UCSD-AML1 (cell line): ENCODE measurements around the gene SPINT2.

Experiments used
- DNase-seq: peaks from one replicate; lab custom pipeline; 2025; ENCODE audit not compliant: unreplicated experiment; lab: John Stamatoyannopoulos, UW

The SPINT2 gene

DNA sequence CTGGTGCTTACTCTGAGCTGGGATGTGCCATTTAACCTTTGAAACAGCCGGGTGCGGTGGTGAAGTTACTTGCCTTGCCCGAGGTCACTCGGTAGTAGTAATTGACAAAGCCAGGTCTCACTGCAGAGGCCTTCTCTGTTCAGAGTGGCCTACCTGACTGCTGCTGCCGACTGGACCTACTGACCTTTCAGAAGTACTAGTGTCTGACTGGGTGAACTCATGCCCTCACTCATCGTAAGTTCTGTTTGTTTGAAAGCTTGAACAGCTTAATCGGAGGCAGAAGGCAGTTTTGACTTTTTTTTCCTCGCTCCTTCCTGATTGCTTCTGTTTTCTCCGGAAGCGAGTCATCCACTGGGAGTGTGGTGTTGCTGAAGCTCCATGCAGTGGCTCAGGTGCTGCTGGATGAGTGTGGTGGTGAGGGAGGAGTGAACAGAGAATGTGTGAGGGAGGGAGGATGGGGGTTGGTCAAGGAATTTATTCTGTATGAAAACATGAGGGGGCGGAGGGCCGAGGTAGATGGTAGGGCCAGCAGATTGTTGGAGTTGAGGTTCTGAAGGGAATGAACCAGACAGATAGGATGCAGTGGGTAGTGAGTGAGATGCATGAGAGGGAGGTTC is 2.7 kb downstream of the SPINT2 start:
- DNase-seq: no peak

DNA sequence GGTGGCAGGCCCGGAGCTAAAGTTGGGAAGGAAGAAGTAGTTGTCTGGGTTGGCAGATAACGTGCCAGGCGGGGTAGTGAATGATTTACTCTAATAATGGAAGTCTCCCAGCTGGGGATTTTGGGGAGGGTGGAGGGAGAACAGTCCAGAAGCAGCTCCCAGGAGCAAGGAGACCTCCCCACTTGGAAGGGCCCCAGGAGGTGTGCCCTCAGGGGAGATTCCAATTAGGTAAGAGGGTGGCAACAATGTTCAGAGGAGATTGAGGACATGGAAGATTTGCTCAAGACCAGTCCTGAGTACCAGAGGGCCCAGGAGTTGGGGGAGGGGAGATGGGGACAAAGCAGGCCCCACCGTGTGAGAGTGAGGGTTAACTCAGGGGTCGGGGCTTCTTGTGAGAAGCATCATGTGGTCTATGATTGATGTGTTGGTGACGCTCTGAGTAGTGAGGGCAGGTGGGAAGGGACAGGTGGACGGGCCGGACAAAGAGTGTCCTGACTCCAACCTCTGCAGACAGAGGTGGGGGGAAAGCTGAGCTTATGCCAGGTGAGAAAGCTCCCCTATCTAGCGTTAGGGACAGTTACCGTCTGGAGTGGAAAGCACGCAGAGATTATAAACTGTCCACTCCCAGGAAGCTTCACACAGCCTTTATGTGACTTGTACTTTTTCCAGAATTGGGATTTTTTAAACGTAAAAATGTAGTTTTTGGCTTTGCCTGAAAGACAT is 3.5 kb downstream of the SPINT2 start:
- no peak for DNase-seq

DNA sequence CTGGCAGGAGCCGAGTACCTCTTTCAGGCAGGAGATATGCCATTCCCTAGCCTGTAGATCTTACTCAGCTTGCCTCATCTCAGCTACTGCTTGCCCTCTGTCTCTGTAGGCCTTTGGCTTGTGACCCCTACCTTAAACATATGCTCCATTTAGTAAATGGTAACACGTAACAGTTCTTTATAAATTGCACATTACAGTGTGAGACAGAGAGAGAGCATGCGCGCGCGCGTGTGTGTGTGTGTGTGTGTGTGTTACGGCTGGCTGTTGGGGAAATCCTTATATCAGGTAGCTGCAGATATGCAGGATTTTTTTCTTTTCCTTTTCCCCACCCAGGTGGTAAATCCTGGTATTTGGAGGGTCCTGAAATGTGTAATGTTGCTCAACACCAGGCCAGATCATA is 4.2 kb downstream of the SPINT2 start:
- no peak for DNase-seq

DNA sequence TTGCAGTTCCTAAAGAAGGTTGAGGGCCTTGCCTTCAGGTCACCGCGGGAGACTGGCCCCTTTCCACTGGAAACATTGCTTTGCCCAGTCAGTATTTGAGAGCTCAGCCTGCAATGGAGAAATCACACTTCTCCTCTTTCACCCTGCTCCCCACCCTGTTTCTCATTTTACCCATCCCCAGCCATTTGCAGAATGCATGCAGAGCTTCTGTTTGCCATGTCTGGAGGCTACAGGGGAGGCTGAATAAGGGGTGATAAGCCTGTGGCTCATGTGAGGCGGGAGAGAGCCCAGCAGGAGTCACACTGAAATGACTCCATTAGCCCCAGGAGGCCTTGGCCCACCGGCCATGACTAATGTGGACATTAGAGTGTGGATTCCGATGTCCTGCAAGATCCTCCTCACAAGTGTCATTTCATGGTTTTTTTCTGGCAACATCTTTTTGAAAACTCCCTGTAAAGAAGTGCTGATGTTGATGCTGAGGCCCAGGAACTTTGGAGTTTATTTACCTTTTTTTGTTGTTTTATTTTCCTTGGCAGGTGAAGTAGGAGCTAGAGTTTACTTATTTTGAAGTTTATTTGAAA is 6.3 kb downstream of the SPINT2 start:
- DNase-seq: no peak

DNA sequence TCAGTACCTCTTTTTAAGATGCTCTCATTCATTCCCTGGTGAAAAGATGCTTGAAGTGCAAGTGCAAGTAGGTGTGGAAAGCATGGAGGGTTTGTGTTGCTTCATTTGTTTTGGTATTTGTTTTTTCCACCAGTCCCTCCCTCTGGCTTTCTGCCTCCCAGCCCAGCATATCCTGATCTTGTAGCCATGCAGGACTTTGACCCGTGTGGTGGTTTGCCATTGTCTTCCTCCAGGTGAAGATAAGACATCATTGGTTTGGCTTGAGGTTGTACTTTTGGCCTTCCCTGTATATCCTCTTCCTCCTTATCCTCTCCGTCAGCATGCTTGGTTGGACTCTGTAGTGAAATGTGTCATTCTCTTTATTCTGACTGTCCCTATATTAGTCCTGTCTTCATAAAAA is 9.1 kb downstream of the SPINT2 start:
- no peak for DNase-seq

DNA sequence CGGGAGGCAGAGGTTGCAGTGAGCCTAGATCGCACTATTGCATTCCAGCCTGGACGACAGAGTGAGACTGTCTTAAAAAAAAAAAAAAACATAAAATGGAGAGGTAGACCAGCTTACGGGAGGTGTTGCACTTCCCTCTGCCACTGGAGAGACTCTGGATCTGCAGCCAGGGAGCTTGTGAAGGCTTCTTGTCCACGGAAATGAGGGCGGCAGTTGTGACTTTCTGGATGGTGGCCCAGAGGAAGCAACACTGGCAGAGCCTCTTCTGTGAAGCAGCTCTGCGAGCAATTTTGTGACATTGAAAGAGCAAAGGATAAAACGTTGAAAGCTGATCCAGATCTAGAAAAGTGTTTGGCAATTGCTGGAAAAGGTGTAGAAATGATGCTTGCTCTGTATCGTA is 10.4 kb downstream of the SPINT2 start:
- DNase-seq: no peak

DNA sequence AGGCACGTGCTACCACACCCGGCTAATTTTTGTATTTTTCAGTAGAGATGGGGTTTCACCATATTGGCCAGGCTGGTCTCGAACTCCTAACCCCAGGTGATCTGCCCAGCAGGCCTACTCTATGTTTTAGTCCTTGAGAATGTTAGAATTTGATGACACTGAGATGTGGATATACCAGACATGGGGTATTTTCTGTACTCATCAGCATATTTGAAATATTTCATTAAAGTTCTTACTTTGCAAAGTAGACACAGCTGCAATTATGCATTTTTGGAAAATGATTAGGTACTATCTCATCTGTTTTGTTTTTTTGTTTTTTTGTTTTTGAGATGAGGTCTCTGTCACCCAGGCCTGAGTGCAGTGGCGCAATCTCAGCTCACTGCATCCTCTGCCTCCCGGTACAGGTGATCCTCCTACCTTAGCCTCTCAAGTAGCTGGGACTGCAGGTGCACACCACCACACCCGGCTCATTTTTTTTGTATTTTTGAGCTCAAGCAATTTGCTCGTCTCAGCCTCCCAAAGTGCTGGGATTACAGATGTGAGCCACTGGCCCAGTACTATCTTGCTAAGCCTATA is 12.7 kb downstream of the SPINT2 start:
- no peak for DNase-seq

DNA sequence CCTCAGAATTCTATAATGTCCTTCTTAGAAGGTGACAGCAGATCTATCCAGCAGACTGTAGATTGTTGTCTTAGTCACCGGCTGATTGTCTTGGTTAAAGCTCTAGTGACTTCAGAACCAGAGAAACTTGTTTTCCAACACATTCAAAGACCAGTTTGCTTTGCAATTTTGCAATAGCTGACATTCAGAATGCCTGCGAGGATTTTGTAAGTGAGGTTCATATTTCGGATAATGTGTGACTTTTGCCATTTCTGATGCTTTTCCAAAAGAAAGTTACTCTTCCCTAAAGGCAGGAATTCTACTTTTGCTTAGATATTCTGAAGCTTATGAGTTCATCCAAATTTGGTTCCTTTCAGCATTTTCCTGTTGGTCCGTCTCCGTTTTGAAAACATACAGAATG is 13.2 kb downstream of the SPINT2 start:
- no peak for DNase-seq

DNA sequence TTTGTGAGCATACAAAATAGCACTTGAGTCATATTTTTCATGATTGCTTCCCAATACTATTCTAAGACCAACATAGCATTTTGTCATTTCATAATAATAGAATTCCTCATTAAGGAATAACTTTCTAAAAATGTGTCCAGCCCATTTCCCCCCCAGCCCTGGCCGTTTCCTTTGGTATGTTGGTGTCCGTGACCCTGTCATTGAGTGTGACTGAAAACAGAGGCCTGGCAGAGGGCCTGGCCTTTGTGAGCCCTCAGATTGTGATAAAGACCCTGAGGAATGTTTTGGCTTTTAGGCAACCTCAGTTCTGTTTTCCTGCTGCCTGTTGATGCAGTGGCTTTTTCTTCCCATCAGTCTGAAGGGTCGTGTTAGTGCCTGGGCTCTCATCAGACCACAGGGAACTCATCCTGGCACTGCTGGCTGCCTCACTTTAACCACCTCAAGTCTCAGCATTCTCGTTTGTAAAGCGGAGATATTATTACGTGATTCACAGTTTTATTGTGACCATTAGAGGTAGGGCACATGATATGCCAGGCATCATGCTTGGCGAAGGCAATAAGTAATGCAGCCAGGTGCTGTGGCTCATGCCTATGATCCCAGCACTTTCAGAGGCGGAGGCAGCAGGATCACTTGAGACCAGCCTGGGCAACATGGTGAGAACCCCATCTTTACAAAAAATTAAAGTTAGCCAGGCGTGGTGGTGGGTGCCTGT is 13.8 kb downstream of the SPINT2 start:
- no peak for DNase-seq

DNA sequence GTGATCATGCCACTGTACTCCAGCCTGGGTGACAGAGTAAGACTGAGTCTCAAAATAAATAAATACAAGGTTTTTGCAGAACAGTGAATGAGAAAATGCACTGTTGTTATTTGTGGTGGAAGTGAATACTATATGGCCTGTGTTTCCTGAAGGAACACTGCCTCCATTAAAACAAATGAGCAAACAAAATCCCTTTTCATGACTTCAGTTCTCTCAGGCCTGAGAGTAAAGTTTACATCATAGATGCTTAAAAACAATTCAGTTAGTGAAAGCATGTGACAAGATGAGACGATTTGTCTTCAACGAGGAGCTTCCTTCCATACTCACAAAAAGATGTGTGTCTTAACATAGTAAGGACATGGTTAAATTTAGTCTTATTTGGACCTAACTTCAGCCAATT is 14.4 kb downstream of the SPINT2 start:
- DNase-seq: no peak

DNA sequence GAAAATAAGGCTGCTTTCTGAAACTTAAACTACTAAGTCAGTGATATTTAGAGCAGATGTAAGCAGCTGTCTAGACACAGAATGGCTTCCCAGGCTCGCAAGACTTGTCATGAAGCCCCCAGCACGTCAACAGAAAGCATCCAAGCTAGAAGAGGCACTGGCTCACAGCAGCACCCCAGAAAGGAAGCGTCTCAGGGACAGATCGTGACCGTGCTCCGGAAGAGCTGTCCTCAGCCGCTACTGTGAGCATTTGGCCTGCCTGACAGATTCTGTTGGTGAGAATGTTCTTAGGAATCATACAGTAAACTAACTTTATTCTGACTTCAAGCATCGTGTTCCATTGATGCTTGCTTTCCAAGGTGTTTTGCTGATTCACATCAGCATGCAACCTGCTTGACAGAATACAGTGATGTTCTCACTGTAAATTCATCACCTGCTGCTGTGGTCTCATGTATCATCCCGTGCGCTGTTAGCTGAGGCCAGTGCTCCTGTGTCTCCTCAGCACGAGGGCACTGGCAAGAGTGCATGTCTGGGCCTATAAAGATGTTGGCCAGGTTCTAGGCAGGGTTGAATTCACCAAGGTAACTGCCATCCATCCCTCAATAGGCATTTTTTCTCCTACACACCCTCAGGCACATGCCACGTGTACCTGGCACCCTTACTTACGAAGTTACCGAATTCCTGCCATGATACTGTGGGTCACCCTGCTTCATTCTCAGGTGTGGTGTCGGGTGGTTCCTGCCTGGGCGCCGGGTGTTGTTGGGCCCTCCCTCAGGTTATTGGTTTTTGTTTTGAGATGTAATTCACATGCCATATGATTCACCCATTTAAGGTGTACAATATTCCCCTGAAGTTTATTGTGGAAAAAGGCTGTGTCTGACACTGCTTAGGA is 15.9 kb downstream of the SPINT2 start:
- no peak for DNase-seq

DNA sequence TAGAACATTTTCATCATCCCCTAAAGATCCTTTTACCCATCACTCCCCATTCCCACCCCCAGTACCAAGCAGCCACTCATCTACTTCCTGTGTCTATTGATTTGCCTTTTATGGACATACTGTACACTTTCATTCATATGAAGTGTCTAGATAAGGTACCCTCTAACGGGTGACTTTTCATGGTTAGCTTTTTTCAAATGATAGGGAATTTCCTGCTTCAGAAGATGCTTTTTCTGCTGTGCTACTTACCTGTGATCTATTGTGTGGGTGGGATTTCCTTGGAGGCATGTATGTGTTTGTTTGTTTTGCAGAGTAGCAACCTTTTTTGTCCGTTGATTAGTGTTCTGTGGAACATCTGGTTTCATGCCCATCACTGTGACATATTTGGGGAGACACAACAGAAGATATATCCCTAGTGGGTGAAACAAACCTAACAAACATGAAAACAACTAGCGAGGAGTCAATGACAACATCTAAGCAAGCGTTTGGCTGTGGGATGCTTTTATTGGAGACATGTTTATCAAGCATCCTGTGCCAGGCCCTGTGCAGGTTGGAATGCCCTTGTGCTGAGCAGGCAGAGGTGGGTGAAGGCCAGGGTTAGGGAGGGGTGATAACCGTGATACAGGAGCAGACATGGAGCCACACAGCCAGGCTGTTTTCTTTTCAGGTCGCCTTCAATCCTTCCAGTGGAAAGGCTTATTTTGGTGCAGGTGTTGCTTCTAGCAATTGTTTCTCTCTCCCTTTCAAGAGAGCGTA is 17.6 kb downstream of the SPINT2 start:
- DNase-seq: no peak

DNA sequence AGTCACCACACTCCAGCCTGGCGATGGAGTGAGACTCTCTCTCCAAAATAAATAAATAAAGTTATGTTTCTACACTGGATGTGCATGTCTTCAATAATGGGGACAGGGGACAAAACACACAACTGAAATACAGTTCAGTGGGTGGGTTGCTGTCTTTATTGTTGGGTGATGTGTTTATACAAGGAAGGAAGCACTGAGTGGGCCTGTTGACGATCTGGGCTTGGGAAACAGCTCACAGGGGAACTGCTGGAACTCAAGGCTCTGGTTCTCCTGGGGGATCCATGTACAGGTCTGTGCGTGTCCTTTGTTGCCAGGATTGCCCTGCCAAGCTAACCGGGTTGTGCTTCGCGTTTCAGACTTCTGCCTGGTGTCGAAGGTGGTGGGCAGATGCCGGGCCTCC is 18.9 kb downstream of the SPINT2 start:
- no peak for DNase-seq

DNA sequence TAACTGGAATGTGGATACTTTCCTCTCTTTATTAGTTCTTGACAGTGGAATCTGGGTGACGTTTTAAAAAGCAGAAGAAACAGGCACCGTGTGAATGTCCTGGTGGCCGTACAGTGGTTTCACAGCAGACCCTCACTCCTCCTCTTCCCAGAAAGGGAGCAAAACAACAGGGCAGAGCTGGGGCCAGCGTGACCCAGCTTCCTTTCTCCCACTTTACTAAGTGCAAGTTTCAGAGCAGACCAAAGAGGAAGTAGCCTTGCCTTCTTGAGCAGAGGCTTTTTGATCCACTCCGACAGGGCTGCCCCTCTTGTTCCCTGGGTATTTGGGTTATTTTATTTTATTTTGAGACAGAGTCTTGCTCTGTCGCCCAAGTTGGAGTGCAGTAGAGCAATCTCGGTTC is 20.0 kb downstream of the SPINT2 start:
- DNase-seq: peak; percentile 51

DNA sequence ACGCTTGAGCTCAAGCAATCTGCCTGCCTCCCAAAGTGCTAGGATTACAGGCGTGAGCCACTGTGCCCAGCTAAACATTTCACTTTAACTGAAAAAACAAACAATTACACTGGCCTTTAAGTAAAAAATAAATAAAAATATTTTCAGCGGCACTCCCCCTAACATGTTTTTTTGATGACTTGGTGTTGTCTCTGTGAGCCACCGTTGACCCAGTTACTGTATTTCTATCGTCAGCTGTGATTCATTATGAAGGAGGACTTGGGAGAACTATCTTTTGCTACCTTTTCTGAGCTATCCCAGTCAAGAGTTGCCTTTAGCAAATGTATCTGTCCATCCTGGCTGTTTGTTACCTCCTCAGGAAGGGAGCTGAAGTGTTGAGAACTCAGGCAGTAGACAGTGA is 21.2 kb downstream of the SPINT2 start:
- no peak for DNase-seq

DNA sequence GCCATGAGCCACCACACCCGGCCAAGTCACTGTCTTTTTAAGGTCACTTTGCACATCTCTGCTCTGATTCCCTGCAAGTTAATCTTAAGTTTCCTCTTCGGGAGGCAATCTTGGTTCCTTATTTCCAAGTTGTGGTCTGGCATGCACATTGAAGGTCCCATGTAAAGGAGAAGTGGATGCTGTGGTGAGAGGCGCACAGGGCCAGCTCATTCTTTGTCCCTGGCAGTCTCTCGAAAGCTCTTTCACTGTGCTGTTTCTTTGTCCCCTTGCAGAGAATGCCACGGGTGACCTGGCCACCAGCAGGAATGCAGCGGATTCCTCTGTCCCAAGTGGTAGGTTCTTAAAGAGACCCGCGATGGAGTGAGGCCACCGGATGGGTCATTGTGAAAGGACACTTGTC is 23.2 kb downstream of the SPINT2 start:
- peak; percentile 30 for DNase-seq

DNA sequence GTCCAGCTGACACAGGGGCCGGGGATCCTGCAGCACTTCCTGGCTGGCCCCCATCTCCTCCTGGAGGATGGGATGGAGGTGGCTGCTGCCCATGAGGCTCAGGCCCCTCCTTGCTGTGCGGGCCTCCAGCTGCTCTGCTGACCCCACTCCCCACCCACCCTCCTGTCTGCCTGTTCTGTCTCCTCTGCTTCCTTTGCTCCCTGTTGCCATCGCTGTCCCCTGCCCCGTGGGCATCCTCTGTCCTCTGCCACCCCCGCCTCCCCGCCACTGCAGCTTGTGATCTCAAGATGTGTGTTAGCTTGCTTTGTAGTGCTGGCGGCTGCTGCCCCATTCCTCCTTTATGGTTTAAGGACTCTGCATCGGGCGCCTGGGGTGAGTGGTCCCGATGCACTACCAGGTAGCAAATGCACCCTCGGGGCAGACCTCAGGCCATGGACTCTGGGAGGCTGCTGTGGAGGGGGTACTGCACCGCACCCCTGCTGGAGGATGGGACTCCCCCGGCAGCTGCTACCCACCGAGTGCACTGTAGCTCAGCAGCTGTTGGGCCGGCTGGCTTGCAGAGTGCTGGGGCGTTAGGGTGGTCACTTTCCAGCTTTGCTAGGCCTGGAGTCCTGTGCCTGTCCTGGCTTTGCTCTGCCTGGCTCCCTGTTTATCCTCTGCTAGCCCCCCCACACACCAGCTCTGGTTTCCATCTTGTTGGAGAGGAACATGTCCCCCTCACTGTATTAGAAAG is 23.9 kb downstream of the SPINT2 start:
- DNase-seq: no peak

DNA sequence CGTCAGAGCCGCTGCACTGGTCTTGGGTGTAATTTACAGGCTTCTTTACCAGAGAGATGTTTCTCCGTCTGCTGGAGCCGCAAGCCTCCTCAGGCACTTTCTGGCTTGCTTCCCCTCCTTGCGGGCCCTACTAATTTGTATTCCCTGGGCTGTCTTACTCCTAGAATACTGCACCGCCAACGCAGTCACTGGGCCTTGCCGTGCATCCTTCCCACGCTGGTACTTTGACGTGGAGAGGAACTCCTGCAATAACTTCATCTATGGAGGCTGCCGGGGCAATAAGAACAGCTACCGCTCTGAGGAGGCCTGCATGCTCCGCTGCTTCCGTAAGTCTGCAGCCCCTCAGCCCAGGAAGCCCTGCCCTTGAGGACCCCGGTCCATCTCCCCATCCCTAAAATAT is 25.6 kb downstream of the SPINT2 start:
- DNase-seq: no peak

DNA sequence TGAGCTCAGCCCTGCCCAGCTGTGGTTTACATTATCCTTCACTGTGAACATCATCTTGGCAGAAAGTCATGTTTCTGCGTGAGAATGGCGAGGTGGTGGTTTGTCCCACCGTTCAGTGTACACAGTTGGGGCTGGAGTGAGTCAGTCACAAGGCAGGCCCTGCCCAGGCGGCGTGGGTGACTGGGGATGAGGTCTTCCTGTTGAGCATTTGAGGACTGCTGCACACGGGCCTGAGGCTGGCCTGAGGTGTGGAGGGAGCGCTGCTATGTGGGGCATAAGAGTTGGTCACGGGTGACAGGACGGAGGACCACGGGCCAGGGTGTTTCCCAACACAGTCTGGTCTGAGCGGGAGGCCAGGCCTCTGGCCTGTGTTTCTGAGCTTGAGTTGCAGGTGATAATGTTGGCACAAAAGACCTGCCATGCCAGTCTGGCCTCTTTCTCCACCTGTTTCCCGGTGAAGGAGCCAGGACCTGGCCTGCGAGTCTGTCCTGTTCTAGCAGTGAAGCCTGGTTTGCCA is 26.3 kb downstream of the SPINT2 start:
- DNase-seq: no peak
